Mesendoderm (in vitro differentiated cells): Measurements from ENCODE around the gene GNG13.

Experiments used
- DNase-seq: peaks from one replicate; pipeline ENCODE4 v3.0.0; 2013
- H2AK5ac ChIP-seq: 2 replicates; pipeline ENCODE4 v1.6.1; 2013; ENCODE audit warnings: low read length, inconsistent platforms
- H2BK120ac ChIP-seq: 2 replicates; pipeline ENCODE4 v1.6.1; 2013; ENCODE audit warnings: low read depth, mild to moderate bottlenecking, low read length, moderate library complexity, mixed read lengths
- H2BK15ac ChIP-seq: replicated peaks from 2 replicates; pipeline ENCODE4 v1.6.1; 2013; ENCODE audit warnings: low read depth, mild to moderate bottlenecking, moderate library complexity
- H2BK5ac ChIP-seq: 2 replicates; pipeline ENCODE4 v1.6.1; 2013; ENCODE audit warnings: low read length, inconsistent platforms
- H3K18ac ChIP-seq: 2 replicates; pipeline ENCODE4 v1.6.1; 2013; ENCODE audit warnings: mild to moderate bottlenecking, low read length, mixed read lengths
- H3K23ac ChIP-seq: one replicate; pipeline ENCODE4 v1.6.1; 2013; ENCODE audit warnings: low read length
- H3K27ac ChIP-seq: 2 replicates; pipeline ENCODE4 v1.5.1; 2013; ENCODE audit warnings: low read depth, mild to moderate bottlenecking, inconsistent platforms, low read length, moderate library complexity
- H3K27me3 ChIP-seq: 2 replicates; pipeline ENCODE4 v1.6.1; 2013; ENCODE audit warnings: low read length, control low read depth, mild to moderate bottlenecking, inconsistent platforms; ENCODE audit not compliant: insufficient read depth, poor library complexity
- H3K36me3 ChIP-seq: 2 replicates; pipeline ENCODE4 v1.6.1; 2013; ENCODE audit warnings: low read length, inconsistent platforms; ENCODE audit not compliant: control insufficient read depth, insufficient read depth
- H3K4ac ChIP-seq: one replicate; pipeline ENCODE4 v1.6.1; 2013; ENCODE audit warnings: low read depth, mild to moderate bottlenecking, low read length, moderate library complexity
- H3K4me1 ChIP-seq: 2 replicates; pipeline ENCODE4 v1.6.1; 2013; ENCODE audit warnings: low read depth, low read length, inconsistent platforms; ENCODE audit not compliant: control insufficient read depth
- H3K4me2 ChIP-seq: 2 replicates; pipeline ENCODE4 v1.6.1; 2013; ENCODE audit warnings: low read length
- H3K4me3 ChIP-seq: 2 replicates; pipeline ENCODE4 v1.5.1; 2013; ENCODE audit warnings: mild to moderate bottlenecking, low read length
- H3K56ac ChIP-seq: one replicate; pipeline ENCODE4 v1.6.1; 2013; ENCODE audit warnings: low read length
- H3K79me1 ChIP-seq: 2 replicates; pipeline ENCODE4 v1.6.1; 2013; ENCODE audit warnings: low read length, inconsistent platforms
- H3K79me2 ChIP-seq: 2 replicates; pipeline ENCODE4 v1.6.1; 2013; ENCODE audit warnings: mild to moderate bottlenecking, low read length; ENCODE audit not compliant: control insufficient read depth, insufficient read depth
- H3K9ac ChIP-seq: 2 replicates; pipeline ENCODE4 v1.6.1; 2013; ENCODE audit warnings: low read length, inconsistent platforms
- H4K5ac ChIP-seq: one replicate; pipeline ENCODE4 v1.6.1; 2013; ENCODE audit warnings: low read length
- H4K8ac ChIP-seq: one replicate; pipeline ENCODE4 v1.6.1; 2013; ENCODE audit warnings: low read depth, mild to moderate bottlenecking, control low read depth, low read length, moderate library complexity
- WGBS: extraction: QIAGEN DNeasy Blood & Tissue Kit; methylation state at CpG from one replicate; pipeline ENCODE4 v1.1.7; 2013; ENCODE audit warnings: low lambda C conversion rate, missing lambda C conversion rate; ENCODE audit not compliant: insufficient coverage; ENCODE audit errors: extremely low coverage; 5-methylcytosine and 5-hydroxymethylcytosine counted together

Gene GNG13

GRCh38 chr16:835373-835772, 34.8 kb upstream of the GNG13 start:
- Histone ChIP-seq H2BK5ac (no peak overlapping the region), H3K27ac (no peak overlapping the region), H3K56ac (no peak overlapping the region), H3K23ac (no peak overlapping the region), H3K18ac (no peak overlapping the region), H3K36me3 (no peaks in the 10 kb centered on the region), H3K79me1 (no peaks in the 10 kb centered on the region), H2AK5ac (no peak overlapping the region), H4K8ac (no peak overlapping the region), H3K9ac (no peak overlapping the region), H3K4ac (no peak overlapping the region), H2BK120ac (no peak overlapping the region), H3K4me3 (no peak overlapping the region), H2BK15ac (no peak overlapping the region), H3K4me2 (no peak overlapping the region), H3K27me3 (no peaks in the 10 kb centered on the region), H3K79me2 (no peaks in the 10 kb centered on the region), H3K4me1 (no peaks in the 10 kb centered on the region), H4K5ac (no peak overlapping the region)
- no peak for DNase-seq
- no CpG with 5 or more reads among the region's 10 CpGs for WGBS

GRCh38 chr16:833411-833810, 32.9 kb upstream of the GNG13 start:
- WGBS = no CpG with 5 or more reads among the region's 14 CpGs
- no peaks in the 10 kb centered on the region for H3K79me2 ChIP-seq

GRCh38 chr16:832652-833336, 32.3 kb upstream of the GNG13 start:
- Histone ChIP-seq H3K27me3 (no peaks in the 10 kb centered on the region), H3K9ac (no peak overlapping the region), H3K36me3 (no peaks in the 10 kb centered on the region), H2BK15ac (no peak overlapping the region), H4K5ac (no peak overlapping the region), H3K4ac (no peak overlapping the region), H3K79me2 (no peaks in the 10 kb centered on the region), H3K4me3 (no peak overlapping the region), H3K79me1 (no peaks in the 10 kb centered on the region), H3K18ac (no peak overlapping the region), H3K4me1 (no peaks in the 10 kb centered on the region), H3K56ac (no peak overlapping the region), H4K8ac (no peak overlapping the region), H3K23ac (no peak overlapping the region), H2AK5ac (no peak overlapping the region), H3K4me2 (no peak overlapping the region), H3K27ac (no peak overlapping the region), H2BK120ac (no peak overlapping the region), H2BK5ac (no peak overlapping the region)
- WGBS = no CpG with 5 or more reads among the region's 35 CpGs
- DNase-seq = no peak

More at GRCh38 chr16:833411-833810, 32.9 kb upstream of the GNG13 start:
- H3K56ac ChIP-seq = no peak overlapping the region
- H3K4me3 ChIP-seq = no peak overlapping the region
- no peak overlapping the region for H2BK15ac ChIP-seq
- H3K4ac ChIP-seq = no peak overlapping the region
- no peak overlapping the region for H3K9ac ChIP-seq
- no peaks in the 10 kb centered on the region for H3K79me1 ChIP-seq
- H3K36me3 ChIP-seq = no peaks in the 10 kb centered on the region
- H4K5ac ChIP-seq = no peak overlapping the region
- H2BK5ac ChIP-seq = no peak overlapping the region
- no peaks in the 10 kb centered on the region for H3K27me3 ChIP-seq
- no peak overlapping the region for H2BK120ac ChIP-seq
- H3K23ac ChIP-seq = no peak overlapping the region
- no peak overlapping the region for H3K4me2 ChIP-seq
- no peak overlapping the region for H3K27ac ChIP-seq
- no peak overlapping the region for H3K18ac ChIP-seq
- H2AK5ac ChIP-seq = no peak overlapping the region
- no peaks in the 10 kb centered on the region for H3K4me1 ChIP-seq
- no peak overlapping the region for H4K8ac ChIP-seq
- no peak for DNase-seq

- Histone ChIP-seq H4K5ac (no peak overlapping the region), H3K9ac (no peak overlapping the region), H2BK120ac (no peak overlapping the region), H3K27ac (no peak overlapping the region), H3K36me3 (no peaks in the 10 kb centered on the region), H2BK5ac (no peak overlapping the region), H3K4me2 (no peak overlapping the region), H3K18ac (no peak overlapping the region), H3K27me3 (no peaks in the 10 kb centered on the region), H3K4me1 (no peaks in the 10 kb centered on the region), H3K56ac (no peak overlapping the region), H2BK15ac (no peak overlapping the region), H3K79me2 (no peaks in the 10 kb centered on the region), H2AK5ac (no peak overlapping the region), H3K23ac (no peak overlapping the region), H3K79me1 (no peaks in the 10 kb centered on the region), H3K4ac (no peak overlapping the region), H3K4me3 (no peak overlapping the region), H4K8ac (no peak overlapping the region)
- no peak for DNase-seq
- WGBS = no CpG with 5 or more reads among the region's 27 CpGs
Measured at GRCh38 chr16:831571-832413, 31.3 kb upstream of the GNG13 start.

GRCh38 chr16:830871-831570, 30.5 kb upstream of the GNG13 start:
- no CpG with 5 or more reads among the region's 24 CpGs for WGBS
- Histone ChIP-seq H3K4me2 (no peak overlapping the region), H2BK5ac (no peak overlapping the region), H3K23ac (no peak overlapping the region), H3K27me3 (no peaks in the 10 kb centered on the region), H3K9ac (no peak overlapping the region), H3K79me2 (no peaks in the 10 kb centered on the region), H2BK15ac (no peak overlapping the region), H4K8ac (no peak overlapping the region), H3K18ac (no peak overlapping the region), H3K4me3 (no peak overlapping the region), H2BK120ac (no peak overlapping the region), H3K27ac (no peak overlapping the region), H3K79me1 (no peaks in the 10 kb centered on the region), H4K5ac (no peak overlapping the region), H3K4me1 (no peaks in the 10 kb centered on the region), H3K36me3 (no peaks in the 10 kb centered on the region), H3K56ac (no peak overlapping the region), H3K4ac (no peak overlapping the region), H2AK5ac (no peak overlapping the region)
- DNase-seq = no peak
